Retinal pigment epithelial cell (primary cell): ENCODE data around the gene SETDB2.

Experiments
- DNase-seq: peaks from one replicate; pipeline ENCODE4 v3.0.0-alpha.2; 2010; ENCODE audit warnings: low read depth
- H3K4me3 ChIP-seq: 2 replicates; pipeline ENCODE4 v1.5.1; 2011; ENCODE audit warnings: mild to moderate bottlenecking, low read length, control low read depth, moderate library complexity
- TF ChIP-seq, protein P1 (sequence below): conservative IDR thresholded peaks from 2 replicates; pipeline ENCODE4 v1.5.1; 2011; ENCODE audit warnings: low read depth, low read length, control low read depth, inconsistent platforms

The SETDB2 gene

GRCh38 chr13:49441846-49442245, 2.2 kb upstream of the SETDB2 start:
- H3K4me3 ChIP-seq, result no peak overlapping the region
- DNase-seq, result no peak
- TF ChIP-seq, protein P1, sequence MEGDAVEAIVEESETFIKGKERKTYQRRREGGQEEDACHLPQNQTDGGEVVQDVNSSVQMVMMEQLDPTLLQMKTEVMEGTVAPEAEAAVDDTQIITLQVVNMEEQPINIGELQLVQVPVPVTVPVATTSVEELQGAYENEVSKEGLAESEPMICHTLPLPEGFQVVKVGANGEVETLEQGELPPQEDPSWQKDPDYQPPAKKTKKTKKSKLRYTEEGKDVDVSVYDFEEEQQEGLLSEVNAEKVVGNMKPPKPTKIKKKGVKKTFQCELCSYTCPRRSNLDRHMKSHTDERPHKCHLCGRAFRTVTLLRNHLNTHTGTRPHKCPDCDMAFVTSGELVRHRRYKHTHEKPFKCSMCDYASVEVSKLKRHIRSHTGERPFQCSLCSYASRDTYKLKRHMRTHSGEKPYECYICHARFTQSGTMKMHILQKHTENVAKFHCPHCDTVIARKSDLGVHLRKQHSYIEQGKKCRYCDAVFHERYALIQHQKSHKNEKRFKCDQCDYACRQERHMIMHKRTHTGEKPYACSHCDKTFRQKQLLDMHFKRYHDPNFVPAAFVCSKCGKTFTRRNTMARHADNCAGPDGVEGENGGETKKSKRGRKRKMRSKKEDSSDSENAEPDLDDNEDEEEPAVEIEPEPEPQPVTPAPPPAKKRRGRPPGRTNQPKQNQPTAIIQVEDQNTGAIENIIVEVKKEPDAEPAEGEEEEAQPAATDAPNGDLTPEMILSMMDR, result no peak

GRCh38 chr13:49443357-49443703, 744 bp upstream of the SETDB2 start:
- peak overlapping the region; percentile 89 for H3K4me3 ChIP-seq
- no peak for DNase-seq
- TF ChIP-seq, protein P1, result no peak

- TF ChIP-seq, protein P1, result no peak
Observed at GRCh38 chr13:49444524-49445395, 686 bp downstream of the SETDB2 start.

GRCh38 chr13:49446473-49446872, 2.4 kb downstream of the SETDB2 start:
- TF ChIP-seq, protein P1, result no peak
- H3K4me3 ChIP-seq, result peak overlapping the region; percentile 3
- no peak for DNase-seq

More at GRCh38 chr13:49444524-49445395, 686 bp downstream of the SETDB2 start:
- H3K4me3 ChIP-seq, result peak overlapping the region; percentile 89
- peak; percentile 95 for DNase-seq

DNA sequence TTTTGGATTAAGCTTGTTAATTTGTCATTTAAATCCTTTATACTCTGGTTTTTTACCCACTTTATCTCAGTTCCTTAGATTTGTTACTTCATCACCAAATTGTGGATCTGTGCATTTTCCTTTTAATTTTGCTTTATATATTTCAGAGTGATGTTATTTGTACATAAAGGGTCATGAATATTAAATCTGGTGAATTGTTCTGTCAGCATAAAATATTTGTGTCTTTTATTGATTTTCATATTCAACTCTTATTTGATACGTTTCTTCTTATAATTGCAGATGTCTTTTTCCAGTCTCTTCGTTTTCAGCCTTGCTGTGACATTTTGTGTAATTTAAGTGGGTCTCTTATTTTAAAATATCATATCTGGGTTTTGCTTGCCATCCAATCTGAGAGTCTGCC, 4.7 kb downstream of the SETDB2 start:
- no peak overlapping the region for H3K4me3 ChIP-seq
- no peak for DNase-seq
- TF ChIP-seq, protein P1, result no peak

DNA sequence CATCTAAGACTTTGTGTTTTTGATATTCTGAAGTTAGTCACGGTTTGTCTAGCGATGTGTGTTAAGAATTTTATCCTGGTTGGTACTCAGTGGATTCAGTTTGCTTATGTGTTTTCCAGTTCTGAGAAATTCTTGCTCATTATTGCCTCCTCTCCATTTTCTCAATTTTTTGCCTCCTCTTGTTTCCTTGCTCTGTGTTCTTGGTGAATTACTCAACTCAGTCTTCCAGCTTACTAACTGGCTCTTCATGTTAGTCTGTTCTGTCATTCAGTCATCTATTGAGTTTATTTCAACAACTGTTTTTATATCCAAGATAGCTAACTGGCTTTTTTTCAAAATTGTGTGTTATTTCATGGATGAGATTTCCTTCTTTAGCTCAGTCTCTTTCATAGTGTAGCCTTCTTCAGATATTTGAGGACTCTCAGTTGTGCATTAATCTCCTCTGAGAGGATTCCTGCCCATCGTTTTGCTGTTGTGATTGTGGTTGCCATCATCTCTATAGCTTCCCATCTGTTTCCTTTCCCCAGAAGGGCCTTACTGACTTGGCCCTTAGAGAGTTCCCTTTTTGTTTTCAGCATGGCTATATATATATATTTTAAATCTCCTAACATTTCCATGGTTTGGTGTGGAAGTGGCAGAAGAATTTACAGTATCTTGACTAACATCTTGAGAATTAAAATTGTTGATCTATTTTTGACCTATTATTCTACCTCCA, 6.2 kb downstream of the SETDB2 start:
- no peak for DNase-seq
- H3K4me3 ChIP-seq, result no peak overlapping the region
- TF ChIP-seq, protein P1, result no peak
